Osteocyte (in vitro differentiated cells): ENCODE measurements around the gene MRPL51. TPM values are rescaled to one million over a fixed set of nuclear protein-coding genes. Genes with fewer than 3 reads are reported as not detected.
"Not testable (repeated sequence)": the region's sequence is repeated elsewhere in the genome, so short reads cannot be mapped to it uniquely, and the experiment has no call there.

Experiments
- DNase-seq: peaks from one replicate; pipeline ENCODE4 v3.0.0; 2021; ENCODE audit warnings: mixed read lengths; ENCODE audit not compliant: unreplicated experiment; ENCODE audit errors: extremely low spot score
- H3K27ac Mint-ChIP-seq: one replicate; pipeline ENCODE4 v1.8.0; 2021; ENCODE audit warnings: mild to moderate bottlenecking, mixed read lengths; ENCODE audit not compliant: unreplicated experiment
- H3K27me3 Mint-ChIP-seq: one replicate; pipeline ENCODE4 v1.8.0; 2021; ENCODE audit warnings: mixed read lengths; ENCODE audit not compliant: unreplicated experiment
- H3K36me3 Mint-ChIP-seq: one replicate; pipeline ENCODE4 v1.8.0; 2021; ENCODE audit warnings: mixed read lengths; ENCODE audit not compliant: unreplicated experiment
- H3K4me1 Mint-ChIP-seq: one replicate; pipeline ENCODE4 v1.8.0; 2021; ENCODE audit warnings: mixed read lengths; ENCODE audit not compliant: unreplicated experiment
- H3K4me3 Mint-ChIP-seq: one replicate; pipeline ENCODE4 v1.8.0; 2021; ENCODE audit warnings: mild to moderate bottlenecking, moderate library complexity, mixed read lengths; ENCODE audit not compliant: unreplicated experiment
- H3K9me3 Mint-ChIP-seq: one replicate; pipeline ENCODE4 v1.8.0; 2021; ENCODE audit warnings: mixed read lengths; ENCODE audit not compliant: unreplicated experiment
- CTCF ChIP-seq: fragments of 200-600 bp; sonication (generic); IDR thresholded peaks from 2 replicates; pipeline ENCODE4 v1.5.0; 2021; ENCODE audit warnings: antibody characterized with exemption, mild to moderate bottlenecking, moderate library complexity
- total RNA-seq: library from RNA; stranded (reverse); gene quantifications from 2 replicates; pipeline ENCODE4 v1.2.1, GENCODE V29; 2021

MRPL51 gene
- total RNA-seq, 1 donor from 2014 or later = 172 TPM

GRCh38 chr12:6520186-6520585, 27.1 kb upstream of the MRPL51 start:
- H3K9me3 Mint-ChIP-seq = no peaks in the 10 kb centered on the region
- no peaks in the 10 kb centered on the region for H3K27me3 Mint-ChIP-seq
- H3K4me1 Mint-ChIP-seq = no peaks in the 10 kb centered on the region
- H3K27ac Mint-ChIP-seq = no peak overlapping the region
- H3K4me3 Mint-ChIP-seq = no peak overlapping the region
- TF ChIP-seq CTCF = no peak
- no peak for DNase-seq
- peaks cover 61% of the 10 kb centered on the region for H3K36me3 Mint-ChIP-seq

GRCh38 chr12:6508087-6508486, 15.0 kb upstream of the MRPL51 start:
- no peak overlapping the region for H3K4me3 Mint-ChIP-seq
- no peaks in the 10 kb centered on the region for H3K9me3 Mint-ChIP-seq
- DNase-seq = no peak
- peaks cover 23% of the 10 kb centered on the region for H3K36me3 Mint-ChIP-seq
- H3K27me3 Mint-ChIP-seq = no peaks in the 10 kb centered on the region
- peaks cover 6% of the 10 kb centered on the region for H3K4me1 Mint-ChIP-seq
- no peak for TF ChIP-seq CTCF
- peak overlapping the region; percentile 87 for H3K27ac Mint-ChIP-seq

- TF ChIP-seq CTCF = no peak
- Mint-ChIP-seq H3K9me3 (no peaks in the 10 kb centered on the region), H3K4me1 (peaks cover 6% of the 10 kb centered on the region), H3K27ac (peak overlapping the region; percentile 87), H3K36me3 (peaks cover 17% of the 10 kb centered on the region), H3K27me3 (no peaks in the 10 kb centered on the region), H3K4me3 (no peak overlapping the region)
- no peak for DNase-seq
These were observed 14.3 kb upstream of the MRPL51 start for GRCh38 chr12:6507102-6507998.

GRCh38 chr12:6500466-6500865, 7.4 kb upstream of the MRPL51 start:
- H3K4me1 Mint-ChIP-seq = peaks cover 1% of the 10 kb centered on the region
- DNase-seq = no peak
- no peaks in the 10 kb centered on the region for H3K9me3 Mint-ChIP-seq
- peaks cover 4% of the 10 kb centered on the region for H3K36me3 Mint-ChIP-seq
- no peak overlapping the region for H3K4me3 Mint-ChIP-seq
- H3K27me3 Mint-ChIP-seq = no peaks in the 10 kb centered on the region
- TF ChIP-seq CTCF = no peak
- no peak overlapping the region for H3K27ac Mint-ChIP-seq

GRCh38 chr12:6497291-6497690, 4.2 kb upstream of the MRPL51 start:
- peaks cover 20% of the 10 kb centered on the region for H3K4me1 Mint-ChIP-seq
- not testable (repeated sequence) for H3K4me3 Mint-ChIP-seq, H3K27me3 Mint-ChIP-seq, H3K9me3 Mint-ChIP-seq, H3K27ac Mint-ChIP-seq, H3K36me3 Mint-ChIP-seq, DNase-seq
